Activated CD8-positive, alpha-beta memory T cell treated with anti-CD3 and anti-CD28 coated beads for 48 hours (primary cell): Measurements from ENCODE around the gene UBE2S.
"Not testable (repeated sequence)": the region's sequence is repeated elsewhere in the genome, so short reads cannot be mapped to it uniquely, and the experiment has no call there.

ENCODE experiments used
- DNase-seq, 3 experiments: peaks; one replicate each; pipeline ENCODE4 v3.0.0-alpha.2; 2020; ENCODE audit warnings: low read depth in 2 of 3, low spot score in 2 of 3

Gene UBE2S

DNA sequence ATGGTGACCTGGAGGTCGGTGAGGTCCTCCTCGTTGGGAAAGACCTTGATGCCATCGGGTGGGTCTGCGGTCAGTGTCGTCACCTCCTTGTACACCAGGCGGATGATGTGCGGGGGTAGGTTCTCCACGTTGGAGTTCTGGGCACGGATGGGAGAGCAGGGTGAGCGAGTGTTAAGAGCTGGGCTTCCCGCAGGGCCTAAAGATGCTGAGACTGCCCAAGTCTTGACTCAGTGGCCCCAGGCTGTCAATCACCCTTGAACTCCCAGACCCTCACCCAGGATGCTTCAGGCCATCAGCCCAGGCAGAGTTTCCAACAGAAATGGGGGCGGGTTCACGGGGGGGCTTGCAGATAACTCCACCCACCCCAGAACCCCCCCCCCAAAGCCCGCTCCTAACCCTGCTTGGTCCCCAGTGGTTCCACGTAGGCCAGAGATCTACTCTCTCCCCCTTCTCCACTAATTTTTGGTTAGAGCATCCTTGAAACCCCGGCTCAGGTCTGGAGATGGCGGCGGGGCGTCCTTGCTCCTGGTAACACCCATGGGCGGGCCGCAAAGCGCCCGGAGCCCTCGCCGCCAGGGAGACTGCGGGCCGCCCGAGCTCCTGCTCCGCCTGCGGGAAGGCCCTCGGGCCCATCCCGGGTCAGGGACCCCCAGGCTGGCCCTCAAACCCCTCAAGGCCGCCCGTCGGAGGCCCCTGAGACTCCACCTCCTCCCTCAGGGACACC, 600 bp downstream of the UBE2S start:
- no peak for DNase-seq

DNA sequence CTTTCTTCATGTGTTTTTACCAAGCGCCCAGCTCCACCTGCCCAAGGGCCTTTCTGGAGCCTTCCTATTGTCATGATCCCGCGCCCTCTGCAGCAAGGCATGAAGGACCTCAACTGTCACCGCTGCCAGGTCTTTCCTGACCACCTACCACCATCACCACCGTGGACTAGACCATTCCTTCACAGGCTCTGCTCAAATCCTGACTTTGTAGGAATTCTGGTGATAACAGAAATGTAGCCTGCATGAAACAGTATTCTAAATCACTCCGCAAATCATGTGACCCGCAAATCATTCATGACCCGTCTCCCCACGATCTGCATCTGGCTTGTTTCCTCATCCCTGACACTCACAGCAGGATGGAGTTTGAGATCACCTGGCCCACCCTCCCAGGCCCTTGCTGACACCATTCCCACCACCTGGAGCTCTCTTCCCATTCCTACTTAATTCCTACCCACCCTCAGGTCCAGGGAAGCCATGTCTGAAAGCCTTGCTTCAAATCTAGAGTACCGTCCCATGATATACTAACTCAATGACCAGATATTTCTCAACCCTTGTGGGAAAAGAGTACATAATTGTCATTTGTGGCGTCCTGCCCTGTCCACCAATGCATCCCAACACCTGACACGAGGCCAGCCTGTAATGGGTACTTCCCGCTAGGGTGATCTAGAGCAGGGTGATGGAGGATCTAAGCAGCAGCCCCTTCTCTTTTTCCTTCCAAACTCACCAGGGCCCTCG, 1.3 kb downstream of the UBE2S start:
- DNase-seq, result no peak

DNA sequence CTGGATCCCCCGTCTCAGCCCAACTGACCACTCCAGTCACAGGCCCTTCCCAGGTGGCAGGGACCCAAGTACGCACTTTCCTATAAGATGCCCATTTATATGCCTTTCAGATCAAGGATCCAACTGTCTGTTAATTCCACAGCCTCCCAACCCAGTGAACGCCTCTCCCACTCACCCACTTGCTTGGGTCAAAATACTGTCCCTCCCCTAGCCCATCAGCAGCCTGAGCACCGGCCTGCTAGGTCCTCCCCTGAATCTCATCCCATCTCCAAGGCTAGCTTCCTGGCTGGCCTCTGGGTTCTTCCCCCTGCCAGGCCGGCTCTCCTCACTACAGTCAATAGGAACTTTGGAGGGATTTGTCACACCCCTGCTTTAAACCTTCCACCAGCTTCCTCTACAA, 1.9 kb downstream of the UBE2S start:
- DNase-seq, result no peak

DNA sequence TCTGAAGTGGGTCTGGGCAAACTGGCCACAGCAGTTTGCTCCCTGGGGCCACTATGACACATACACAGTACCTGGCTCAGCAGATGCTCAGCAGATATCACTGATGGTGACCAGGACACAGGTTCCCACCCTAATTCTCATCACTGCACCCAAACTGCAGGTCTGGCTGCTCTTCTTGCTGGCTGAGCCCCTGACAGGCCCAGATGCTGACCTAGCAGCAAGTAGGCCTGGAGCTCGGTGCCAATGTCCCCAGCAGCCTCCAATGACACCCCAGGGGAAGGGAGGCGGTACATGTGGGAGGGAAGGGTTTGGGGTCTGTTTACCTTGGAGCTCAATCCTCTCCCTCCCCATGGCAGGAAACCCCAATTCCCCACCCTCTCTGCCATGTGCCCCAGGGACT, 5.1 kb downstream of the UBE2S start:
- no peak for DNase-seq

DNA sequence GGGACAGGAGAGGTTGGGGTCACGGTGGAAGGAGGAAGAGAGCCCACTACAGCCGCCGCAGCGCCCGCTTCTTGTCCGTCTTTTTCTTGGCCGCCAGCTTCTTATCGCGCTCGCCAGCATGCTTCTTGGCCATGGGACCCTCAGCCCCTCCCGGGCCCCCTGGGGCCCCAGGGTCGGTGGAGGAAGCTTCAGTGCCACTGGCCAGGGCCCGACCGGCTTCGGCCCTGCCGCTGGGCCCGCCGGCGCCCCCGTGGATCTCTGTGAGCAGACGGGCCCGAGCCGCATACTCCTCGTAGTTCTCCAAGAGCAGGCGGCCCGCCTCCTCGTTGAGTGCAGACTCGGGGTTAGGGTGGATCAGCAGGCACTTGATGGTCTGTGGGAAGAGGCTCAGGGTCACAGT, 6.2 kb downstream of the UBE2S start:
- not testable (repeated sequence) for DNase-seq

DNA sequence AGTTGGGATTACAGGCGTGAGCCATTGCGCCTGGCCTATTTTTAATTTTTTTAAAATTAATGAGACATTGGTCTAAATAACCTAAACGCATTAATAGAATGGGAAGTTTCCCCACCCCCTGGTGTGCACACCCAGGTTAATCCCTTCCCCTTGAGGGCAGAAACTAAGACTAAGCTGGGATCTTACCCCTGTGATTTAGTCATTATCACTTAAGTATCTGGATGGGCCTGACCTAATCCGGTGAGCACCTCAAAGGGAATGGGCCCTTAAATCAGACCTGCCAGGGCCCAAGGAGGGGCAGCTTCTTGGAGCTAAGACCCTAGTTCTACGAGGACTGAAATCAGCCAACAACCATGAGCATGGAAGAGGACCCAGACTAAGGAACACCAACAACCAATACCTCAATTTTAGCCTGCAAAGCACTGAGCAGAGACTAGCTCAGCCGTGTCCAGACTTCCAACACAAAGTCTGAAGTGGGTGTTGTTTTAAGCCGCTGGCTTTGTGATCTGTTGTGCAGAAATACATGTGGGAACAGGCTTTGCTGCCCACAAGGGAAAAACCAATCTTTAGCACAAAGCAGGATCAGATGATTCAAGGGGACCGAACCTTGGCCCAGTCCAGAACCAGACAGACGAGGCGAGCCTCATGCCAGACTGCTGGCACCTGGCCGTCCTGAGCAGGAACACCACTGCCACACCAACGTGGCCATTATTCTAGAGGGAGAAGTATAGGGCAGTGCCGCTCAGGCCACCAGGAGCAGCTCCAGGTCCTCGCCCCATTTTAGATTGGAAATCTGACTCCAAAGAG, 7.1 kb downstream of the UBE2S start:
- DNase-seq, result no peak

DNA sequence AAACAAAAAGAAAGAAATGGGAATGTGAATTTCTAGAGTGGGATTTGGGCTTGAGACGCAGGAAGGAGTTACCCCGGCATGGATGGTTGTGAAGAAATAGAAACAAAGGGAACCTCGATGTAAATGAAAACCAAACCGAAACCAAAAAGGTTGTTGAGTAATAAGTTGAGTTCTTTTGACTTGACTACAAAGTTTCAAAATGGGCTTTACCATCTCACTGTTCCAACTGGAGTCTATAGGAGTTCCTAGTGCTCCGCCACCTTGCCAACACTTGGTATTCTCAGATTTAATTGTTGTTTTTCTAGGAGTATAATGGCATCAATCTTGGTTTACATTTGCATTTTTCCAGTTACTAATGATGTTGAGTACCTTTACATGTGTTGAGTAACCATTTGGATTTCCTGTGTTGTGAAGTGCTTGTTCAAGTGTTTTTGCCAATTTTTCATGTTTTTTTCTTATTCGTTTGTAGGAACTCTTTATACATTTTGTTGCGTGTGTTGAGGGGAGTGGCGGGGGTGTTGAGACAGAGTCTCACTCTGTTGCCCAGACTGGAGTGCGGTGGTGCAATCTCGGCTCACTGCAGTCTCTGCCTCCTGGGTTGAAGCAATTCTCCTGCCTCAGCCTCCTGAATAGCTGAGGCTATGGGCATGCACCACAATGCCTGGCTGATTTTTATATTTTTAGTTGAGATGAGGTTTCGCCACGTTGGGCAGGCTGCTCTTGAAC, 9.2 kb downstream of the UBE2S start:
- no peak for DNase-seq

DNA sequence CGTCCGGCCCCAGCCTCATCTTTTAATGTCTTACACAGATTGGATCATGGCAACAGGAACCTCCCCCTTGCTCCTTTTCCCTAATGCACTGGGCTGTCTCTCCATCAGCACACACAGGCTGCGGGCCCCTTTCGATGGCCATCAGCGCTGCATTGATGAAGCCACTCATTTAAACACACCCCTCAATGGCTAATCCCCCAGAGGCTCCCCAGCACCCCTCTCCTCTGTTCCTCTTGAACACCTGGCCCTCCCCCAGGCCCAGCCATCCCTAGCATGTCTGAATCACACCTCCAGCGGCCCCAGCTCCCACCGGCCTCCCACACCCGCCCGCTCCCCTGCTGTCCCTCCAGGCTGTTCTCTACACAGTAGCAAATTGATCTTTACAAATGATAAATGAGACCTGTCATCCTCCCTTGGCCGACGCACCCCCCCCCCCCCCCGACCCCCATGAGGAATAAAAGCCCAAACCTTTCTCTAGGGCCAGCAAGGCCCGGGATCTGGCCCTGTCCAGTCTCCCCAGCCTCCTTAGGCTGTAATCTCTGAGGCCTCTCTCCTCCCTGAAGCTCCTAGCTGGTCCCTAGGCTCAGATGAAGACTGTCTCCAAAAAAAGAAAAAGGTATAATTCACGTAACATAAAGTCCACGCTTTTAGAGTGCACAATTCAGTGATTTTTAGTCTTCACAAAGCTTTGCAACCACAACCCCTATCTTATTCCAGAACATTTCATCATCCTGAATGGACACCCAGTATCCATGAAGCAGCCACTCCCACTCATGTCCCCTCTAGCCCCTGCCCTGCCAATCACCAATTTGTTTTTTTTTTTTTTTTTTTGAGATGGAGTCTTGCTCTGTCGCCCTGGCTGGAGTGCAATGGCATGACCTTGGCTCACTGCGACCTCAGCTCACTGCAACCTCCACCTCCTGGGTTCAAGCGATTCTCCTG, 14.5 kb downstream of the UBE2S start:
- DNase-seq, result no peak

DNA sequence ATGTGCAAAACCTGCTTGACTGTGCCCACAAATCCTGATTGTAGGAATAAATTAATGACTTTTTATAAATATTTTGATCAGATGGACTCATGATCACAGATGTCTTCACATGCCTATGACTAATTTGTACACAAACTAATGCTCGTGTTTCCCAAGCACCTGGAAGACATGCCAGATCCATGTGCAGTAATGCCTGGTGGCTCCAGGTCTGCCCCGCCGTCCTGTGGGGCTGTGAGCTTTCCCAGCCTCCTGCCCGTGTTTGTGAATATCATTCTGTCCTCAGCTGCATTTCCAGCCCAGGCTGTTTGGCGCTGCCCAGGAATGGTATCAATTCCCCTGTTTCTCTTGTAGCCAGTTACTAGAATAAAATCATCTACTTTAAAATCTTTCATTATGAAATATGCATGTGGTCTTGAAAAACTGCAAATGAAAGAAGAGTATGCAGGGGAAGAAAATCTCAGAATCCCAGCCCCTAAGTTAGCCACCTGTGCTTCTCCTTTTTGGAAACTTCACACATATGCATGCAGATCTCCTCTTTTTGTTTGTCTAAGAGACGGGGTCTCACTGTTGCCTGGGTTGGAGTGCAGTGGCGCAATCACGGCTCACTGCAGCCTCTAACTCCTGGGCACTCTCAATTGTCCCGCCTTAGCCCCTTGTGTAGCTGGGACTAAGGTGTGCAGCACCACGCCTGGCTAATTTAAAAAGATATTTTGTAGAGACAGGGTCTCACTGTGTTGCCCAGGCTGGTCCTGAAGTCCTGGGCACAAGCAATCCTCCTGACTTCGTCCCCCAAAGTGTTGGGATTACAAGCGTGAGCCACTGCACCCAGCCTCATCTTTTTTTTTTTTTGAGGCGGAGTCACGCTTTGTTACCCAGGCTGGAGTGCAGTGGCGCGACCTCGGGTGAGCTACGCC, 15.6 kb downstream of the UBE2S start:
- no peak for DNase-seq

DNA sequence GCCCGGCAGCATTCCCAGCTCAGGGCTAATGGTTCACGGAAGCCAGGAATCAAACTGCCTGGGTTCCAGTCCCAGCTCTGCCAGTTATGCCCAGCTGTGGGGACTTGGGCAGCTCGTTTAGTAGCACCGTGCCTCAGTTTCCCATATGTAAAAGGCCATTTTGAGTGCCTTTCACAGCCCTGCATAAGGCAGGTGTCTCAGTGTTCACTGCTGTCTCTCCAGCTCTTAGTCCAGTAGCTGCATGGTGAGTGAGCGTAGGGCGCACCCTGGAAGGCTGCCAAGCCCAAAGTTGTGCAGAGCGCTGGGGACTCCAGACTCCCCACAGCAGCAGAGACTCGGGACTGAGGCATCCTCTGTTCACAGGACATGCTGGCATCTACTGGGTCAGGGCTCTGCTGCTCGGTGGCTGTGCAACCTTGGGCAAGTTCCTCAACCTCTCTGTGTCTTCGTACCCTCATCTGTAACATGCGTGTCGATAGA, 16.4 kb downstream of the UBE2S start:
- DNase-seq, result no peak

DNA sequence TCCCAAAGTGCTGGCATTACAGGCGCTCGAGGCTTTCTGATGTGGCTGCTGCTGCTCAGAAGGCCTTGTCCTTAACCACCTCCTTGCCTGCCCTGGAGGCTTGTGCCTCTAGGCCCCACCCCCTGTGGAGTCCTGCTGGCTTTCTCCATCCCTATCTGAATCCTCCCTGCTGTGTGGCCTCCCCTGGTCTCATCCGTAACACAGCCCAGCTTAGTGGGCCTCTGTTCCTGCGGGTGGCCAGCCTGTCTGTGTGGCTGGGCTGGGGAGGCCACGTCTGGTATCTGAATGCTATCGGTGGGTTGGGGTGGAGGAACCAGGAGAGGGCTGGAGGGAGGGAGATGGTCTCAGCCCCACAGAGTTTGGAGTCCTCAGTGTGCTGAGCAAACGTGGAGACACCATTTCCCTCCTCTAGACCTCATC, 17.1 kb downstream of the UBE2S start:
- no peak for DNase-seq

DNA sequence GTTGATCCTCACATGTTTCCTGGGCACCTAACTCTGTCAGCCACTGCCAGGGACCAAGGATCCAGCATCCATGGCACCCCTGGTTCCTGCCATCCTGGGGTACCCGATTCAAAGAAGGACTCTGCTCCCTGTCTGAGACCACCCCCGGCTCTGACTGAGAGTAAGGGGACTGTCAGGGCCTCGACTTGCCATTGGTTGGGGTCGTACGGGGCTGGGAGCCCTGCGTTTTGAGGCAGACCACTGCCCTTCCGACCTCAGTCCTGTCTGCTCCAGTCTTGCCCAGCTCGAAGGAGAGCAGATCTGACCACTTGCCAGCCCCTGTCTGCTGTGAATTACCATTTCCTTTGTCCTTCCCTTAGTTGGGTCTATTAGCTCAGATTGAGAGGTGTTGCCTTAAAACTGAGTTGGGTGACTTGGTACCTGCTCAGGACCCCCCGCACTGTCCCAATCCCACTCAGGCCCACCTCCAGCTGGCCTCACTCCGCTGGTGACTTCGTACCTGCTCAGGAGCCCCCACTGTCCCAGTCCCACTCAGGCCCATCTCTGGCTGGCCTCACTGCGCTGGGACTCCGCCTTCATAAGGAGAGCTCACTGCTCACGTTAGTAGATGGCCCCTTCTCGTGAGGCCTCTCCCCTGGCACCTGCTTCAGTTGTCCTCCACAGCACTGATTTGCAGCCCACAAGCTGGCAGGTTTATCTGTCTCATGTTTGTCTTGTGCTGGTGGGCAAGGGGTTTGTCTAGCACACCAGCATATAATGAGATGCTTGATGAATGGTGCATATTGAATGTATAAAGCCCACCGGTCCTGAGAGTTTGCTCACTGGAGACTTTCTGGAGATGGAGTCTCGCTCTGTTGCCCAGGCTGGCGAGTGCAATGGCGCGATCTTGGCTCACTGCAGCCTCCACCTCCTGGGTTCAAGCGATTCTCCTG, 17.9 kb downstream of the UBE2S start:
- DNase-seq, result no peak

DNA sequence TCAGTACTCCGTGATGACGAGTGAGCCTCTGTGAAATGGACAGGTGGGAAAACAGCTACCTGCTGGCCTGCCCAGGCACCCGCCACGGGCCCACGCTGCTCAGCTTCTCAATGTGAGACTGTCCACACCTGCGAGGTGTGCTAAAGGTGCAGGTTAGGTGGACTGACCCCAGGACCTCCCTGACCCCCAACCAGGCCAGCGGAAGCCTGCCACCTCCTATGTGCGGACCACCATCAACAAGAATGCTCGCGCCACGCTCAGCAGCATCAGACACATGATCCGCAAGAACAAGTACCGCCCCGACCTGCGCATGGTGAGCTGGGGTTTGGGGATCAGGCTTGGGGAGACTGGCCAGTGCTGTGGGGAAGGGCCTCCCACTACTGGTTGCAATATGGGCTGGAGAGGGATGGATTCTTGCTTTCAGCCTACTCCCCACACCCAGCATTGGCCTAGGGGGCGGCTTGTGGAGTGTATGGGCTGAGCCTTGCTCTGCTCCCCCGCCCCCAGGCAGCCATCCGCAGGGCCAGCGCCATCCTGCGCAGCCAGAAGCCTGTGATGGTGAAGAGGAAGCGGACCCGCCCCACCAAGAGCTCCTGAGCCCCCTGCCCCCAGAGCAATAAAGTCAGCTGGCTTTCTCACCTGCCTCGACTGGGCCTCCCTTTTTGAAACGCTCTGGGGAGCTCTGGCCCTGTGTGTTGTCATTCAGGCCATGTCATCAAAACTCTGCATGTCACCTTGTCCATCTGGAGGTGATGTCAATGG, 19.7 kb downstream of the UBE2S start:
- no peak for DNase-seq

DNA sequence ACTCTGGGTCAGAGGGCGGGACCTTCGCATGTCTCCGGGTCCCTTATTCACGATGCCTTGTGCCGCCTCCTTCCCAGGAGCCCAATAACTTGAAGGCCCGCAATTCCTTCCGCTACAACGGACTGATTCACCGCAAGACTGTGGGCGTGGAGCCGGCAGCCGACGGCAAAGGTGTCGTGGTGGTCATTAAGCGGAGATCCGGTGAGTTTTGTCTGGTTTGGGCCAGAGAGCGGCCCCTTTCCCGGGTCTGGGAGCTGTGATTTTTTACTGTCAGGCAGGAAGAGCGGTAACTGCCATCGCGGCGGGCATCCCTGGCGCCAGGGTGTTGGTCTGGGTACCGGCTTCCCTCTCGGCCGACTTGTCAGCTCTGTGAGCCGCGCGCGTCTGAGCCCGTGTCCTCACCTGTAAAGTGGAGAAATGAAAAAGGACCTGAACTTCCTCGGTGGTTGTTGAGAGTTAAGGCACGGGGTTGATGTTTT, 21.1 kb downstream of the UBE2S start:
- no peak for DNase-seq

DNA sequence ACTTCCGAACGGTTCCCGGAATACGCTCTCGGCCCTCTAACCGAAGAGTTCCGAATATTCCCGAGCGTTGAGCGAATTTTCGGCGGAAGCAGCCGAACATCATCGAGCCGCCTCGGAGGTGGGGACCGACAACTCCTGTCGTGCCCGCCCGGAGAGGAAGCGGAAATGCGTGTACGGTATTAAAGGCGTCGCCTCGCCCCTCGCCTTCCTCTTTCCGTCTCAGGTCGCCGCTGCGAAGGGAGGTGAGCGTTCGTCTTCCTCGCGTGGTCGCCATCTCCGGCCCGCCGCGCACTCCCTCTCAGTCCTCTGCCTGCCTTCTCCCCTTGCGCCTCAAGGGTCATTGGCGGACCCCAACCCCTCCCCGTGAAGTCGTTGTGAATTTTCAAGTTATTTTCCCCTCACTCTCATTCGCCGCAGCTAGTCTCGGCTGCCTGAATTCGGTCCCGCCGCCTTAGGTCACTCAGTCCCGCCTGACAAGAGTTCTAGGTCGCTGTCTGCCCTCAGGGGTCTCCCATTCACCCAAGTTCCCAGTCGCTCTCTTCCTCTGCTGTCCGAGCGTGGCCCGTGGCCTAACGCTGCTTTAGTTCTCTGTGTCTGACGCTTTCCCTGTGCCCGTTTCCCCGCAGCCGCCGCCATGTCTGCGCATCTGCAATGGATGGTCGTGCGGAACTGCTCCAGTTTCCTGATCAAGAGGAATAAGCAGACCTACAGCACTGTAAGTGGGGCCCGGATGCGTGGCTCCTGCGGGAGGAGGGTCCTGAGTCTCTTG, 21.7 kb downstream of the UBE2S start, which contains the start of gene RPL28:
Gene RPL28 (plus strand): TSS at position 209 of the 769 bp plus-strand sequence. CDS start 426 bp downstream, at position 635.
- peak; percentile 88 to 98 (median 95) for DNase-seq
